Measurements from ENCODE around the gene SAP30L. TPM values are rescaled to one million over a fixed set of nuclear protein-coding genes. Genes with fewer than 3 reads are reported as not detected.

Gene SAP30L
- total RNA-seq, 1 donor from 2014 or later = 28.4 TPM

- DNase-seq (ENCODE audit: low read depth, low spot score) = no peak
Observed at GRCh38 chr5:154479944-154480750, 34.4 kb downstream of the SAP30L start.

GRCh38 chr5:154480847-154481246 is 35.0 kb downstream of the SAP30L start:
- DNase-seq (ENCODE audit: low read depth, low spot score) = no peak

DNA sequence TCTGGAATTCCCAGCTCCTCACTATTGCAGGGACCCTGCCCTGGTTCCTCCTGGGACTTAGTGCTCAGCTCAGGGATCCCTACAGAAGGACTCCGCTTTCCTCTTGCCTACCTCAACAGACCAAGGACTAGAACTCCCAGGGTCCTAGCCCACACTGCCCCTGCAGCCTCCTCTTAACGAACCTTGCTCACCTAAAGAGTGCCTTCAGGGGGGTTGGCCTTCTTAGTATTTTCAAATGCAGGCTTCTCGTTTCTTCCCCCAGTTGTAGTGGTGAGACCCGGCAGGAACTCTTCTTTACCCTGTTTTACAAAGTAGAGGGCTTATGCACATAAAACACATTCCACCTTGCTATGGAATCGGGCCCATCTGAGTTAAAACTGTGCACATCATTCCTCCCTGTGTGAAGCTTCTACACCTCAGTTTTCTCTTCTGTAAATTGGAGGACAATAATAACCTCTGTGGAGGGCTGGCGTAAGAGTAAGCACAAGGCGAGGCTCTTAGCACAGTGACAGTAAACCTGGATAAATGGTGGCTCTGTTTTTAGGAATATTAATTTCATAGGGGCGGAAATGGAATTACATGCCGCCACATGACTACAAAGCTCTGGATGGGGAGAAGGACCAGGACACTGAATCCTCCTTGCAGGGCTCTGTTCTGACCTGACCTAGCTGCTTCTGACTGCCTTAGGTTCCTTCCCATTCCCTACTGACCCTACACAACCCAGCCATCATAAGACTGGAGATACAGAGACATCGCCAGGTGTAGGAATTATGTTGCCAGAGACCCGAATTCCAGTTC is 36.0 kb downstream of the SAP30L start:
- DNase-seq (ENCODE audit: low read depth, low spot score) = no peak

- DNase-seq (ENCODE audit: low read depth, low spot score) = no peak
Observed at GRCh38 chr5:154482528-154483449, 37.0 kb downstream of the SAP30L start.

- no peak for DNase-seq (ENCODE audit: low read depth, low spot score)
Observed at GRCh38 chr5:154483654-154484392, 38.0 kb downstream of the SAP30L start.

DNA sequence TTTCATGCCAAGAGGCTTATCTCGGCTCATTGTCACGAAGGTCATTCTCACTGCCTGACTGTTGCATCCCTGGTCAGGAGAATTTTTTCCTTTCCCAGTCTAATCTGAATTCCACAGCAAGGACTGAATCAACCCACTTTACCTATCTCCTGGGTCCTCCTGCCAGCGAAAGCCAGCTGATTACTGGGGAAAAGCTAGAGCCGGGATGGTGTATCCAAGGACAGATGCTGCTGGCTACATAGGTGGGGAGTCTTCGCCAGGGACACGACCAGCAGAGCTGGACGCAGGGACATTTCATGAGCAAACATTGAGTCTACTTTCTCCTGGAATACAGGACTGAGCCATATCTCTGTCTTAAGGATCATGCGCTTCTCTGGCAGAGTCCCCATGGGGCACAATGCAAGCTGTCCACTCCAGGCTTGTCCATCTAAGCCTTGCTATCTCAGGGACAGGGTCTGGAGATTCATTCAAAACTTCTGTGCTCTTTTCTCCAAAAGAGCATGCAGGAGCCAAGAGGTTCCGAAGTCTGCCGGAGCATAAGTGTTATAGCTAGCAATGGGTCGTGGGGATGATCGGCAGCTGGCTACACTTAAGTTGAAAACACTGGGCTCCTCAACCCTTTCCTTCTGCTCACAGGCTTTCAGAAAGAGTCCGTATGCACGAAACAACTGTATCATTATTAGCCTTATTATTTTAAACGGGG is 38.7 kb downstream of the SAP30L start:
- DNase-seq (ENCODE audit: low read depth, low spot score) = no peak

DNA sequence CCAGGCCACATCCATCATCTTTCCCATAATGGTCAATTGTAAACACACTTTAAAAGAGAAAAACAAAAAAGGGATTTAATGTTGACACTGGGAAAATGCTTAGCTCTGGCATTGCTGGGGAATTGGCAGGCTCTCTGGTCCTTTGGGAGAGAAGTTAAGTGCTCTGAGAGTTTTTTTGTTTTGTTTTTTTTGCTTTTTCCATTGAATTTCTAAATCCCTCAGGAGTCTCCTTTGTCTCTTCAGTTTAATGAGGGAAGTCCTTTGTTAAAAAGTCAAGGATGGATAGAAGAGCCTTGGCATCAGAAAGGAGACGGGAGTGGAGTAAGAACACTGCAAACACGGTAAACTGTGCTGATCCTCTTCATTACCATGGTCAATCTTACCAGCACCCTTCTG is 39.3 kb downstream of the SAP30L start:
- no peak for DNase-seq (ENCODE audit: low read depth, low spot score)

DNA sequence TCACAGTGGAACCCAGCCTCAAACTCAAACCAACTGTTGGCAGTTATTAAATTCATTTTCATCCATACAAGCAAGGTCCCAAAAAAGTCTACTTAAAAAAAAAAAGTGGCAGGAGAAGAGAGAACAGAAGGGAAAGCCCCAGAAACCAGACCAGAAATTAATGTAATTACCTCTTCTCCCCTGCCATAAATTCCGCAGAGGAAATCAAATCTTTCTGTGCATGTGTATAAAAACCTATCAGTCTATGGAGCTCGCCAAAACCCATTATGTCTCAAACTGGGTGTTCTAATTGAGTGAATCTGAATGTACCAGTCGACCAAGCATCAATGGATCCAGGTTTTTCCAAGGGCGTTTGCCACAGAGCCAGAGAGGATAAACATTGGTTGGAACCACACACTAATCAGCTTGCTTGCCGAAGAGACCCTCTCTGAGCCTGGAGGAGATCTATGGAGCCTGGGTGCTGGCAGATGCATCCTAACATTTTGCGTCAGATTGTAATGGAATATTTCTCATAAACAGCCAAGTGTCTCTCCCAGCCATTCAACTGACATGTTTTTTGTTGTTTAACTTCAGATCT is 40.1 kb downstream of the SAP30L start:
- no peak for DNase-seq (ENCODE audit: low read depth, low spot score)

- DNase-seq (ENCODE audit: low read depth, low spot score) = no peak
Observed at GRCh38 chr5:154486427-154486866, 40.6 kb downstream of the SAP30L start.

GRCh38 chr5:154487541-154487940 is 41.7 kb downstream of the SAP30L start:
- no peak for DNase-seq (ENCODE audit: low read depth, low spot score)

DNA sequence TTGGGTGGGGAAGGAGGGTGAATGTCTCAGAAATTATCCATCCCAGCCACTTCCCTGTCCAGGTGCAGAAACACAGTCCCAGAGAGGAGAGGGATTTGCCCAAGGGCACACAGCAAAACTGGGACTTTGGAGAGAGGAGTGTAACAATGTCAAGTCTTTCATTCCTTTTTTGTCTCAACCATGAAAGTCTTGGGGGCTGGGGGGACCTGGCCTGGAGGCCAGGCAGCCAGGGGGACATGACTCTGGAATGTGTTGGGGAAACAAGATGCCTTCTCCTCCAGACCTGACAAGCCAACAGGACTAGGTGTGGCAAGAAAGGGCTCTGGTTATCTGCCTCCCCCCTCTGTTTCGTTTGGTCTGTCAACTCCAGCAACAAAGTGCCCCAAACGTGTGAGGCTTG is 46.1 kb downstream of the SAP30L start:
- DNase-seq (ENCODE audit: low read depth, low spot score) = no peak

- DNase-seq (ENCODE audit: low read depth, low spot score) = no peak
Observed at GRCh38 chr5:154493274-154493673, 47.5 kb downstream of the SAP30L start.

DNA sequence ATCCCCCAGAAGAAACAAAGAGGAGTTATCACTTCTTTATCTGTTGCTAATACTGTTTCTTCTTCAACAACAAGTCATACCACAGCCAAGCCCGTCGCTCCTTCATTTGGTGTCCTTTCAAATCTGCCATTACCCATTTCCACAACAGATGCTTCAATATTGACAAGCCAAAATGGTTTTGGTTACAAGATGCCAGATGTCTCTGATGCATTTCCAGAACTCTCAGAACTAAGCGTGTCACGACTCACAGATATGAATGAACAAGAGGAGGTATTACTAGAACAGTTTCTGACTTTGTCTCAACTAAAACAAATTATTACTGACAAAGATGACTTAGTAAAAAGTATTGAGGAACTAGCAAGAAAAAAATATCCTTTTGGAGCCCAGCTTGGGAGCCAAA is 48.2 kb downstream of the SAP30L start:
- no peak for DNase-seq (ENCODE audit: low read depth, low spot score)

DNA sequence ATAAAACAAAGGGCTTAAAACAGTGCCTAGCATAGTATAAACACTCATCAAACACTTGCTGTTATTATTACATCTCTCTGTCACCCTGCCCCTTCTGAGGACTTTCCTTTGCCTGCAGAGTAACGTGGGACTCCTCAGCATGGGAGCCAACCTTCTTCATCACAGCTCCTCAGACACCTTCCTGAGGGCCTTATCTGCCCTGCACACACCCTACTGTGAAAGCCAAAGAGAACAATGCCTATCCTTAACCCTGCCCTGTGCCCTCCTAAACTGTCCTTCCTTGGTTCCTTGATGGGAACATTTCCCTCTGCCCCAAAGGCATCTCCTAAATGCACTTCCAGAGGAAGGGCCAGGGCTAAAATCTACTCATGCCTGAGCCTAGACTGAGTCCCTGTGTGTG is 52.8 kb downstream of the SAP30L start:
- DNase-seq (ENCODE audit: low read depth, low spot score) = no peak

DNA sequence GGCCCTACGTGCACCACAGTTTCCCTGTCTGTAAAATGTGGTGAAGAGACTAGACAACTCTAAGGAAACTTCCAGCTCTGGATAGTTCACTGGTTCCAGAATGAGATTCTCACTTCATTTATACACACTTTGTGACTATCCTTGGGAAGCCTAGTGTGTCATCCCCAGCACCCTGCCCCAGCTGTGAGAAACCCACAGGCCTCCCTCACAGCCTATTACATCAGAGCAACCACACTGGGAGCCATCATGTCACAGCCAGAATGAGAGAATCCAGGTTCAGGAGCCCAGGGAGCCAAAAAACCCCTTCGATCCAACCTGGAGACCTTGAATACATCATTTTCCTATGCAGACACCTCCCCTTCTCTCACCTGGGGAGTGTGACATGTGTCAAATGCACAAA is 53.2 kb downstream of the SAP30L start:
- DNase-seq (ENCODE audit: low read depth, low spot score) = no peak

- DNase-seq (ENCODE audit: low read depth, low spot score) = no peak
Observed at GRCh38 chr5:154501566-154501965, 55.8 kb downstream of the SAP30L start.

- DNase-seq (ENCODE audit: low read depth, low spot score) = no peak
Observed at GRCh38 chr5:154502180-154502579, 56.4 kb downstream of the SAP30L start.

DNA sequence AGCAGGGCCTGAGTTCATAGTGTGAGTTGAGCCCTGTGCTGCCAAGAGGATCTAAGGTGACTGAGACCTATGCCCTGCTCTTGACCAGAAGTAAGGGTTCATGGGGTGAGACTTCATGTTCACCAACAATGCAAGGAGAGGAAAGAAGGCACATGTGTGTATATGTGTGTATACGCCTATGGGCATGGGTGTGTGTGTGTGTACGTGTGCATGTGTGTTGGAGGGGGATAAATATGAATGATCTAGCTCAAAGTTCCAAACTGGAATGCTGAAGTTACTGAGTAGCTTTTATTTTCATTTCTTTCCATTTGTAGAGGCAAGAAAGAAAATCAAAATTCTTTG is 57.9 kb downstream of the SAP30L start:
- no peak for DNase-seq (ENCODE audit: low read depth, low spot score)

DNA sequence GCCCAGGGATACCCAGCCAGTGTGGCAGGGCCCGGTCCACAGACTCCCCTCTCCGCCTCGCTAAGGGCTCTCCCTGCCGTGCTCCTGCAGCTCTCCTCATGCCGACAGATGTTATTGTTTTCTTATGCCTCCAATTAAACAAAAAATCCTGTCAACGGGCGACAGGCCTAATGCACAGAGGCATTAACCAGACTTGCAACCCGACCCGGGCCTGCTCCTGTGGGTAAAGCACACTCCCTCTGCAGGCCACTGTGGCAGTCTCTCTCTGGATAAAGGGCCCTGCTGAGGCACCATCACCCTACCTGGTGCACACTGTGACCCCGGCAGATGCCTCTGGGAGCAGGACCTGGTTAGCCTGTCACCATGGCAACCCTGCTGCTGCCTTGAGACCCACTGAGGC is 59.8 kb downstream of the SAP30L start:
- DNase-seq (ENCODE audit: low read depth, low spot score) = no peak

All from pulmonary artery endothelial cell (primary cell).